Measurements from ENCODE around the gene LIPT1.

The LIPT1 gene

GRCh38 chr2:99198103-99198841, 43.5 kb downstream of the LIPT1 start:
- no peak for TF ChIP-seq ZNF274 (IDR thresholded peaks at IDR 0.05; ENCODE audit: low read depth, low read length)
- H3K4me3 ChIP-seq (ENCODE audit: low read length), result no peak overlapping the region

GRCh38 chr2:99200076-99200800, 45.5 kb downstream of the LIPT1 start:
- no peak for TF ChIP-seq ZNF274 (IDR thresholded peaks at IDR 0.05; ENCODE audit: low read depth, low read length)

GRCh38 chr2:99201959-99202678, 47.4 kb downstream of the LIPT1 start:
- TF ChIP-seq ZNF274 (IDR thresholded peaks at IDR 0.05; ENCODE audit: low read depth, low read length), result no peak
- no peak overlapping the region for H3K4me3 ChIP-seq (ENCODE audit: low read length)

More at GRCh38 chr2:99200076-99200800, 45.5 kb downstream of the LIPT1 start:
- H3K4me3 ChIP-seq (ENCODE audit: low read length), result no peak overlapping the region

- H3K4me3 ChIP-seq (ENCODE audit: low read length), result no peak overlapping the region
- no peak for TF ChIP-seq ZNF274 (IDR thresholded peaks at IDR 0.05; ENCODE audit: low read depth, low read length)
Observed at GRCh38 chr2:99205491-99205890, 50.7 kb downstream of the LIPT1 start.

Data from GM08714 (cell line).